ENCODE results near the gene RPS26. TPM values are rescaled to one million over a fixed set of nuclear protein-coding genes. Genes with fewer than 3 reads are reported as not detected.

Gene RPS26
- total RNA-seq, 1 experiment from 2014 or later: 46.4 TPM

- H3K27ac ChIP-seq (ENCODE audit: low read length): no peak overlapping the region
- ChIA-PET CTCF (no interaction called here), POLR2A (no interaction called here)
- intact Hi-C loops (cut with micrococcal nuclease; ENCODE audit: unreplicated experiment): no loop called here
- H3K36me3 ChIP-seq (ENCODE audit: control insufficient read depth, insufficient read depth, low read length): no peaks in the 10 kb centered on the region; the same call in 1 of the 2 replicates
- no peak for ATAC-seq
- BruUV-seq (replicated peaks): no TSS peak
- in situ Hi-C loops (cut with HindIII; ENCODE audit: low pct_unique_long_range_greater_than_20kb, low sequenced_read_pairs): no loop called here
- no peaks in the 10 kb centered on the region for H3K9me3 ChIP-seq (ENCODE audit: control insufficient read depth, insufficient read depth, low read depth, low read length)
- H3K4me3 ChIP-seq (ENCODE audit: low read depth in 2 of 2, low read length in 2 of 2): no peak overlapping the region
- H3K4me1 ChIP-seq (ENCODE audit: control insufficient read depth, insufficient read depth, low read length): peaks cover 6% of the 10 kb centered on the region
- DNase-seq (ENCODE audit: low read depth, low spot score): no peak
- no peaks in the 10 kb centered on the region for H3K27me3 ChIP-seq (ENCODE audit: control insufficient read depth, insufficient read depth, low read length)
- TF ChIP-seq POLR2AphosphoS5 (IDR thresholded peaks at IDR 0.05; ENCODE audit: low read depth, low read length) (no peak), TCF7L2 (IDR thresholded peaks at IDR 0.05; ENCODE audit: low read depth, low read length) (no peak)
Measured at GRCh38 chr12:56082382-56082781, 40.7 kb downstream of the RPS26 start.

- Histone ChIP-seq H3K4me3 (ENCODE audit: low read depth in 2 of 2, low read length in 2 of 2) (no peak overlapping the region), H3K27ac (ENCODE audit: low read length) (no peak overlapping the region), H3K9me3 (ENCODE audit: control insufficient read depth, insufficient read depth, low read depth, low read length) (no peaks in the 10 kb centered on the region), H3K27me3 (ENCODE audit: control insufficient read depth, insufficient read depth, low read length) (no peaks in the 10 kb centered on the region), H3K4me1 (ENCODE audit: control insufficient read depth, insufficient read depth, low read length) (peaks cover 6% of the 10 kb centered on the region), H3K36me3 (ENCODE audit: control insufficient read depth, insufficient read depth, low read length) (no peaks in the 10 kb centered on the region; the same call in 1 of the 2 replicates)
- TF ChIP-seq SIN3A (IDR thresholded peaks at IDR 0.05; ENCODE audit: borderline replicate concordance, insufficient read depth, low read depth, low read length) (no peak), POLR2AphosphoS5 (IDR thresholded peaks at IDR 0.05; ENCODE audit: low read depth, low read length) (no peak), TCF7L2 (IDR thresholded peaks at IDR 0.05; ENCODE audit: low read depth, low read length) (no peak), REST (IDR thresholded peaks at IDR 0.05; ENCODE audit: insufficient read depth in 1 of 2, low read depth in 2 of 2, low read length in 1 of 2) (no peak), CTCF (IDR thresholded peaks at IDR 0.05) (no peak)
- no TSS peak for BruUV-seq (replicated peaks)
- DNase-seq (ENCODE audit: low read depth, low spot score): no peak
- ChIA-PET POLR2A (no interaction called here), CTCF (no interaction called here)
- in situ Hi-C loops (cut with HindIII; ENCODE audit: low pct_unique_long_range_greater_than_20kb, low sequenced_read_pairs): no loop called here
- ATAC-seq: no peak
- intact Hi-C loops (cut with micrococcal nuclease; ENCODE audit: unreplicated experiment): no loop called here
Measured at GRCh38 chr12:56082967-56083366, 41.2 kb downstream of the RPS26 start.

GRCh38 chr12:56084958-56085543 is 43.3 kb downstream of the RPS26 start:
- TF ChIP-seq REST (IDR thresholded peaks at IDR 0.05; ENCODE audit: insufficient read depth in 1 of 2, low read depth in 2 of 2, low read length in 1 of 2): no peak
- peak; percentile 82 for TF ChIP-seq CTCF (IDR thresholded peaks at IDR 0.05)
- Histone ChIP-seq H3K4me3 (ENCODE audit: low read depth in 2 of 2, low read length in 2 of 2) (no peak overlapping the region), H3K4me1 (ENCODE audit: control insufficient read depth, insufficient read depth, low read length) (no peaks in the 10 kb centered on the region), H3K36me3 (ENCODE audit: control insufficient read depth, insufficient read depth, low read length) (no peaks in the 10 kb centered on the region; the same call in 1 of the 2 replicates), H3K27me3 (ENCODE audit: control insufficient read depth, insufficient read depth, low read length) (no peaks in the 10 kb centered on the region), H3K27ac (ENCODE audit: low read length) (no peak overlapping the region), H3K9me3 (ENCODE audit: control insufficient read depth, insufficient read depth, low read depth, low read length) (no peaks in the 10 kb centered on the region)
- intact Hi-C loops (cut with micrococcal nuclease; ENCODE audit: unreplicated experiment) (no loop called here), in situ Hi-C loops (cut with HindIII; ENCODE audit: low pct_unique_long_range_greater_than_20kb, low sequenced_read_pairs) (no loop called here)
- ChIA-PET CTCF (interaction anchor here (0.5 to 0.6 kb wide), 3 partner anchors 13 to 112 kb away, joined by 3 to 7 read pairs (median 4); no protein-coding TSS in a partner anchor), POLR2A (interaction anchor here (0.7 kb wide), 1 partner anchor 33 kb away, joined by 8 read pairs; the partner anchor contains the start of gene ZC3H10)
- BruUV-seq (replicated peaks): no TSS peak
- DNase-seq (ENCODE audit: low read depth, low spot score) (no peak), ATAC-seq (peak; percentile 60; the same call in 1 of the 2 replicates)
